ENCODE results near the gene DRICH1. TPM values are rescaled to one million over a fixed set of nuclear protein-coding genes. Genes with fewer than 3 reads are reported as not detected.
"Not testable (repeated sequence)": the region's sequence is repeated elsewhere in the genome, so short reads cannot be mapped to it uniquely, and the experiment has no call there.

DRICH1 gene
- total RNA-seq, 1 donor from 2014 or later, result not detected

GRCh38 chr22:23578306-23578705 is 53.8 kb downstream of the DRICH1 start:
- TF ChIP-seq CTCF (IDR thresholded peaks at IDR 0.05; ENCODE audit: insufficient read depth, low read length, severe bottlenecking), result no peak
- FAIRE-seq, result no peak

GRCh38 chr22:23576681-23577080 is 55.4 kb downstream of the DRICH1 start:
- FAIRE-seq (no peak), DNase-seq (ENCODE audit: low read depth) (no peak)
- Histone ChIP-seq H3K4me3 (ENCODE audit: low read depth, low read length) (no peak overlapping the region), H3K27me3 (ENCODE audit: control insufficient read depth, insufficient read depth, low read length) (no peaks in the 10 kb centered on the region), H3K36me3 (ENCODE audit: control insufficient read depth, insufficient read depth, low read length) (no peaks in the 10 kb centered on the region)
- no peak for TF ChIP-seq CTCF (IDR thresholded peaks at IDR 0.05; ENCODE audit: insufficient read depth, low read length, severe bottlenecking)

More at GRCh38 chr22:23578306-23578705, 53.8 kb downstream of the DRICH1 start:
- Histone ChIP-seq H3K36me3 (ENCODE audit: control insufficient read depth, insufficient read depth, low read length) (no peaks in the 10 kb centered on the region), H3K27me3 (ENCODE audit: control insufficient read depth, insufficient read depth, low read length) (no peaks in the 10 kb centered on the region), H3K4me3 (ENCODE audit: low read depth, low read length) (no peak overlapping the region)
- DNase-seq (ENCODE audit: low read depth), result no peak

GRCh38 chr22:23575601-23576000 is 56.5 kb downstream of the DRICH1 start:
- FAIRE-seq (no peak), DNase-seq (ENCODE audit: low read depth) (no peak)
- no peaks in the 10 kb centered on the region for H3K27me3 ChIP-seq (ENCODE audit: control insufficient read depth, insufficient read depth, low read length)

GRCh38 chr22:23574877-23575276 is 57.2 kb downstream of the DRICH1 start:
- no peak for FAIRE-seq
- no peaks in the 10 kb centered on the region for H3K36me3 ChIP-seq (ENCODE audit: control insufficient read depth, insufficient read depth, low read length)
- DNase-seq (ENCODE audit: low read depth), result no peak
- no peak for TF ChIP-seq CTCF (IDR thresholded peaks at IDR 0.05; ENCODE audit: insufficient read depth, low read length, severe bottlenecking)
- no peaks in the 10 kb centered on the region for H3K27me3 ChIP-seq (ENCODE audit: control insufficient read depth, insufficient read depth, low read length)
- H3K4me3 ChIP-seq (ENCODE audit: low read depth, low read length), result no peak overlapping the region

More at GRCh38 chr22:23575601-23576000, 56.5 kb downstream of the DRICH1 start:
- H3K36me3 ChIP-seq (ENCODE audit: control insufficient read depth, insufficient read depth, low read length), result no peaks in the 10 kb centered on the region
- no peak overlapping the region for H3K4me3 ChIP-seq (ENCODE audit: low read depth, low read length)
- TF ChIP-seq CTCF (IDR thresholded peaks at IDR 0.05; ENCODE audit: insufficient read depth, low read length, severe bottlenecking), result no peak

- no peak for TF ChIP-seq CTCF (IDR thresholded peaks at IDR 0.05; ENCODE audit: insufficient read depth, low read length, severe bottlenecking)
- H3K36me3 ChIP-seq (ENCODE audit: control insufficient read depth, insufficient read depth, low read length), result no peaks in the 10 kb centered on the region
- H3K4me3 ChIP-seq (ENCODE audit: low read depth, low read length), result no peak overlapping the region
- H3K27me3 ChIP-seq (ENCODE audit: control insufficient read depth, insufficient read depth, low read length), result no peaks in the 10 kb centered on the region
- no peak for FAIRE-seq
- no peak for DNase-seq (ENCODE audit: low read depth)
Observed at GRCh38 chr22:23574371-23574811, 57.7 kb downstream of the DRICH1 start.

- not testable (repeated sequence) for H3K36me3 ChIP-seq (ENCODE audit: control insufficient read depth, insufficient read depth, low read length); H3K27me3 ChIP-seq (ENCODE audit: control insufficient read depth, insufficient read depth, low read length); DNase-seq (ENCODE audit: low read depth); FAIRE-seq; H3K4me3 ChIP-seq (ENCODE audit: low read depth, low read length)
Observed at GRCh38 chr22:23573701-23574235, 58.4 kb downstream of the DRICH1 start.

- not testable (repeated sequence) for DNase-seq (ENCODE audit: low read depth); H3K27me3 ChIP-seq (ENCODE audit: control insufficient read depth, insufficient read depth, low read length); H3K36me3 ChIP-seq (ENCODE audit: control insufficient read depth, insufficient read depth, low read length); FAIRE-seq; H3K4me3 ChIP-seq (ENCODE audit: low read depth, low read length)
Observed at GRCh38 chr22:23573106-23573505, 59.0 kb downstream of the DRICH1 start.
